ENCODE measurements around the gene PIK3AP1. TPM values are rescaled to one million over a fixed set of nuclear protein-coding genes. Genes with fewer than 3 reads are reported as not detected.

PIK3AP1 gene
- total and polyA plus RNA-seq, 10 of the 15 experiments (the other 5 are each of a cell fraction or from before 2014, with no cell fraction given) = 26.2 to 306 (median 119) TPM

GRCh38 chr10:96647466-96647865 is 72.8 kb downstream of the PIK3AP1 start:
- 16% methylated on average over 6 of the region's 6 CpGs for WGBS (ENCODE audit: insufficient coverage, insufficient replicate concordance, low lambda C conversion rate, missing lambda C conversion rate)
- POLR2A ChIA-PET = interaction anchor here (1.1 to 4.9 kb wide), 4 partner anchors 25 to 70 kb away, joined by 3 to 25 read pairs (median 6); no protein-coding TSS in a partner anchor
- in situ Hi-C loops (cut with MboI) (loop anchor here (5.0 to 10.0 kb wide), 2 partner anchors 67 to 180 kb away; no protein-coding TSS in a partner anchor), intact Hi-C loops (cut with micrococcal nuclease; ENCODE audit: unreplicated experiment) (loop anchor here (10.0 kb wide), 1 partner anchor 377 kb away; no protein-coding TSS in a partner anchor)
- RAD21 ChIA-PET (ENCODE audit: unreplicated experiment) = interaction anchor here (0.5 to 5.0 kb wide), 8 partner anchors 45 to 117 kb away, joined by 3 to 33 read pairs (median 4); no protein-coding TSS in a partner anchor
- Histone ChIP-seq H3K9ac (ENCODE audit: control insufficient read depth, insufficient read depth, low read length) (peak overlapping the region; percentile 5; the same call in 1 of the 2 replicates), H4K20me1 (ENCODE audit: control insufficient read depth, insufficient read depth) (no peaks in the 10 kb centered on the region), H3K79me2 (ENCODE audit: control insufficient read depth, insufficient read depth, low read length) (peaks cover 6% of the 10 kb centered on the region; the same call in 1 of the 2 replicates), H3K4me2 (ENCODE audit: control insufficient read depth, insufficient read depth) (no peak overlapping the region; the same call in none of the 2 replicates), H3K4me3 (no peak overlapping the region), H2AFZ (ENCODE audit: control insufficient read depth, low read depth, low read length) (no peak overlapping the region), H3K9me3 (replicated peaks; ENCODE audit: control insufficient read depth, insufficient read depth, low read length) (no peaks in the 10 kb centered on the region), H3K36me3 (ENCODE audit: control insufficient read depth in 2 of 2, insufficient read depth in 2 of 2, low read length in 1 of 2) (peaks cover 41 to 77% of the 10 kb centered on the region in 2 experiments), H3K27me3 (replicated peaks in 1 of 2; ENCODE audit: control insufficient read depth in 2 of 2, insufficient read depth in 2 of 2, low read length in 1 of 2) (no peaks in the 10 kb centered on the region), H3K4me1 (ENCODE audit: control insufficient read depth, insufficient read depth, low read length) (peaks cover 58% of the 10 kb centered on the region), H3K27ac (ENCODE audit: control insufficient read depth, insufficient read depth) (peak overlapping the region; percentile 66)
- CTCF ChIA-PET = interaction anchor here (1.5 to 4.2 kb wide), 6 partner anchors 22 to 71 kb away, joined by 4 to 33 read pairs (median 7); no protein-coding TSS in a partner anchor
- peak; percentile 12 for ATAC-seq
- SMC1A ChIA-PET (ENCODE audit: uncharacterized antibody, unreplicated experiment) = interaction anchor here (0.6 to 7.1 kb wide), 10 partner anchors 12 to 92 kb away, joined by 3 to 56 read pairs (median 12); no protein-coding TSS in a partner anchor
- no peak for FAIRE-seq
- no TSS peak for BruUV-seq (replicated peaks)
- TF ChIP-seq POLR2A (IDR thresholded peaks at IDR 0.05; ENCODE audit: low read depth, low read length) (0 out of 2 replicates have a peak, but pooled peaks have one; percentile 28), SREBF2 (IDR thresholded peaks at IDR 0.05; ENCODE audit: low read length) (no peak)
- no peak for DNase-seq (ENCODE audit: low read depth, low spot score)

- intact Hi-C loops (cut with micrococcal nuclease; ENCODE audit: unreplicated experiment) (loop anchor here (10.0 kb wide), 1 partner anchor 378 kb away; no protein-coding TSS in a partner anchor), in situ Hi-C loops (cut with MboI) (loop anchor here (5.0 to 10.0 kb wide), 2 partner anchors 68 to 181 kb away; no protein-coding TSS in a partner anchor)
- Histone ChIP-seq H3K27ac (ENCODE audit: control insufficient read depth, insufficient read depth) (peak overlapping the region; percentile 66; the same call in 1 of the 2 replicates), H3K79me2 (ENCODE audit: control insufficient read depth, insufficient read depth, low read length) (peaks cover 4% of the 10 kb centered on the region; the same call in 1 of the 2 replicates), H3K36me3 (ENCODE audit: control insufficient read depth in 2 of 2, insufficient read depth in 2 of 2, low read length in 1 of 2) (peaks cover 41 to 74% of the 10 kb centered on the region in 2 experiments), H3K9ac (ENCODE audit: control insufficient read depth, insufficient read depth, low read length) (no peak overlapping the region), H3K4me3 (no peak overlapping the region), H3K4me1 (ENCODE audit: control insufficient read depth, insufficient read depth, low read length) (peaks cover 51% of the 10 kb centered on the region), H3K4me2 (ENCODE audit: control insufficient read depth, insufficient read depth) (peak overlapping the region; percentile 61), H3K9me3 (replicated peaks; ENCODE audit: control insufficient read depth, insufficient read depth, low read length) (no peaks in the 10 kb centered on the region), H3K27me3 (replicated peaks in 1 of 2; ENCODE audit: control insufficient read depth in 2 of 2, insufficient read depth in 2 of 2, low read length in 1 of 2) (no peaks in the 10 kb centered on the region), H4K20me1 (ENCODE audit: control insufficient read depth, insufficient read depth) (no peaks in the 10 kb centered on the region), H2AFZ (ENCODE audit: control insufficient read depth, low read depth, low read length) (no peak overlapping the region)
- ChIA-PET POLR2A (interaction anchor here (0.5 to 4.9 kb wide), 7 partner anchors 26 to 229 kb away, joined by 3 to 25 read pairs (median 5); no protein-coding TSS in a partner anchor), CTCF (interaction anchor here (0.6 to 4.2 kb wide), 11 partner anchors 23 to 100 kb away, joined by 3 to 33 read pairs (median 5); partner anchors contain the start of gene PIK3AP1), SMC1A (ENCODE audit: uncharacterized antibody, unreplicated experiment) (interaction anchor here (0.6 to 5.8 kb wide), 15 partner anchors 18 to 370 kb away, joined by 3 to 35 read pairs (median 7); no protein-coding TSS in a partner anchor), RAD21 (ENCODE audit: unreplicated experiment) (interaction anchor here (0.7 to 5.0 kb wide), 7 partner anchors 27 to 255 kb away, joined by 3 to 33 read pairs (median 4); no protein-coding TSS in a partner anchor)
- ATAC-seq (peak; percentile 46), FAIRE-seq (no peak), DNase-seq (ENCODE audit: low read depth, low spot score) (no peak)
- no TSS peak for BruUV-seq (replicated peaks)
- WGBS (ENCODE audit: insufficient coverage, insufficient replicate concordance, low lambda C conversion rate, missing lambda C conversion rate) = 60% methylated on average over 3 of the region's 3 CpGs
- TF ChIP-seq BCL3 (IDR thresholded peaks at IDR 0.05; ENCODE audit: borderline replicate concordance, insufficient read depth, low read depth, low read length, poor library complexity, severe bottlenecking) (no peak), RELA (IDR thresholded peaks at IDR 0.05; ENCODE audit: borderline replicate concordance, partially characterized antibody) (no peak), IKZF2 (IDR thresholded peaks at IDR 0.05) (peak; percentile 76 to 79), RAD51 (IDR thresholded peaks at IDR 0.05) (no peak), IKZF1 (conservative IDR thresholded peaks at IDR 0.05) (peak; percentile 65), MYB (IDR thresholded peaks at IDR 0.05; ENCODE audit: borderline replicate concordance, low read depth, low read length) (no peak), PAX5 (IDR thresholded peaks at IDR 0.05; ENCODE audit: borderline replicate concordance, low read depth, low read length) (0 out of 2 replicates have a peak, but pooled peaks have one; percentile 19), RUNX3 (IDR thresholded peaks at IDR 0.05; ENCODE audit: low read length) (peak; percentile 85), JUNB (IDR thresholded peaks at IDR 0.05) (no peak), YBX1 (IDR thresholded peaks at IDR 0.05) (no peak), IRF4 (IDR thresholded peaks at IDR 0.05; ENCODE audit: low read depth, low read length) (no peak), ZNF24 (IDR thresholded peaks at IDR 0.05) (no peak), ASH2L (IDR thresholded peaks at IDR 0.05; ENCODE audit: borderline replicate concordance, low read depth) (no peak), CEBPB (IDR thresholded peaks at IDR 0.05; ENCODE audit: borderline replicate concordance in 1 of 2, low read depth in 2 of 2, low read length in 2 of 2) (no peak), KLF5 (IDR thresholded peaks at IDR 0.05; ENCODE audit: partially characterized antibody) (no peak)
These were observed 73.6 kb downstream of the PIK3AP1 start for GRCh38 chr10:96646751-96647166.

Measured in GM12878 (cell line).